ENCODE data around the gene TREML4.
"Not testable (repeated sequence)": the region's sequence is repeated elsewhere in the genome, so short reads cannot be mapped to it uniquely, and the experiment has no call there.

TREML4 gene, protein sequence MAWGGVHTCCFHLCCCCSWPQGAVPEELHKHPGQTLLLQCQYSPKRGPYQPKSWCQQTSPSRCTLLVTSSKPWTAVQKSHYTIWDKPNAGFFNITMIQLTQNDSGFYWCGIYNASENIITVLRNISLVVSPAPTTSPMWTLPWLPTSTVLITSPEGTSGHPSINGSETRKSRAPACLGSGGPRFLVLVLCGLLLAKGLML

DNA sequence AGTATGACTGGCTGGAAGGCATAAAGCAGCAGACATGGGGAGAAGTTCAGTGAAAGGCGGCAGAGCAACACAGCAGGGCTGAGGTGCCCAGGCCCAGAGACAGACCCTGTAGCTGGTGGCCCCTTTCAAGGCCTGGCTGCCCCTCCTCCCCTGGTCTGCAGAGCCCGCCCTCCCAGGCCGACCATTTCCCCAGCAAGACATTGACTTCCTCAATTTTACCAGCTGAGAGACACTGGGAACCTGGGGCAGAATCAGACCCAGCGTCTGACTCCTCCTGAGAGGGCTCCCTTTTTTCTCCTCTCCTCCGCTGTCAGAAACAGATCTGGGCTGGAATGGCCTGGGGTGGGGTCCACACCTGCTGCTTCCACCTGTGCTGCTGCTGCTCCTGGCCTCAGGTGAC lies at the start of gene TREML4:
Gene TREML4 (plus strand): TSS at position 254 of the 400 bp plus-strand sequence. CDS start 79 bp downstream, at position 333.
- DNase-seq (ENCODE audit: low spot score): no peak

GRCh38 chr6:41179163-41179562 lies 49.0 kb upstream of the TREML4 start:
- no peak for DNase-seq (ENCODE audit: low spot score)

DNA sequence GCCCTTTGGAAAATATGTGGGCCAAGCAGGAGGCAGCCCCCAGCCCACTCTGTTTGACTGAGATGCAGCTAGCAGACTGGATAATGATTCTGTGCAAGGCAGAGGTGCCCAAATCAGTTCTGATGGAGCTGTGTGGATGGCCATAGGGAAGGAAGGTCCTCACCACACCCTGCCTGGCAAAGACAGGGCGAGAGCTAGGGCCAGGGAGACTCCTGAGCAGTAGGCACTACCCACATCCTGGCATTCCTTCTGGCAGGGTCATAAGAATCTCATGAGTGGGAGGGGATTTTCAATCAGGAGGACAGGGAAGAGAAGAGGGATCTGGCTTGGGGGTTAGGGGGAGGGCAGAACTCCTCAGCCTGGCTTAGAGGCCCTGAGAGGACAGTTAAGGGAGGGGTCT lies 46.6 kb upstream of the TREML4 start:
- DNase-seq (ENCODE audit: low spot score): no peak

- peak; percentile 61 for DNase-seq (ENCODE audit: low spot score)
Observed at GRCh38 chr6:41182069-41183034, 45.8 kb upstream of the TREML4 start.

- DNase-seq (ENCODE audit: low spot score): no peak
Observed at GRCh38 chr6:41184761-41185160, 43.4 kb upstream of the TREML4 start.

DNA sequence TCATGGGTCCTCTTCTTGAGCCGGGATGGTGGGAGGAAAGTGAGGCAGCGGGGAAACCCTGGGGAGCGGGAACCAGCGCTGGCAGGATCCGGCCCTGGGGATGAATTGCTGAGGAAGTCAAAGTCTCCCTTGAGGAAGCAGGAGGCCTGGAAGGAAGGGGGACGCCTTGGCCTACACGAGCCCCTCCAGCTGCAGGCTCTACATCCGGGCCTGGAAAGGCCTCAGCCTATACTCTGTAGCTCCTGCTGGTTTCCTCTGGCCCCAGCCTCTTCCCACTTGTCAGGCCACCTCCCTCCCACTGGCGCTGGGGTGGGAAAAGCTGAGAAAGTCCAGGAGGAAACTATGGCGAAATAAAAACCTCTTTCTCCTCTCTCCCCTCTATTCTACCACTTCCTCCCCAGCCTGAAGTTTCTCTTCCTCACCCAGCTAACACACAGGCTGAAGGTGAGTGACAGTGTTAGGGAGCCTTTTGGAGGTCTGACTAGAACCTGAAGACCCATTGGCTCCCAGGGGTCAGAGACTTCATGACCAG lies 42.1 kb upstream of the TREML4 start:
- DNase-seq (ENCODE audit: low spot score): no peak

- no peak for DNase-seq (ENCODE audit: low spot score)
Observed at GRCh38 chr6:41187924-41188886, 39.9 kb upstream of the TREML4 start.

GRCh38 chr6:41189046-41189445 lies 39.1 kb upstream of the TREML4 start:
- DNase-seq (ENCODE audit: low spot score): not testable (repeated sequence)

GRCh38 chr6:41189967-41190366 lies 38.2 kb upstream of the TREML4 start:
- no peak for DNase-seq (ENCODE audit: low spot score)

GRCh38 chr6:41190791-41191190 lies 37.4 kb upstream of the TREML4 start:
- no peak for DNase-seq (ENCODE audit: low spot score)

DNA sequence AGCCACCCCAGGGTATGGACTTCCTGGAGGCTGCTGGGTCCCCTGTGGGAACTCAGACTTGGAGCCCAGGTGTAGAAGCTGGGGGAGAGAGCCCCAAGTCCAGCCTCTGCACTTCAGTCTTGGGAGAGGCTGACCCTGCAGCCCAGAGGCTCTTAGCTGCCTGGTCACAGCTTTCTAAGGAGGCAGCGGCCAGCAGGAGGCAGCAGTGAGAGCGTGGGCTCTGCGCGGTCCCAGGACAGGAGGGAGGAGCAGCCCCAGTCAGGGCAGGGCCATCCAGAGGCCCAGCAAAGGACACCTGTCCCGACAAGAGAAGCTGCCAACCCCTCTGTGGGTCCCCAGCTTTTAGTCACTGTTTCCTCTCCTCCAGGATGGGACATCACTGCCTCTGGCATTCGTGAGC lies 36.6 kb upstream of the TREML4 start:
- peak; percentile 21 for DNase-seq (ENCODE audit: low spot score)

- no peak for DNase-seq (ENCODE audit: low spot score)
Observed at GRCh38 chr6:41193171-41193734, 34.9 kb upstream of the TREML4 start.

DNA sequence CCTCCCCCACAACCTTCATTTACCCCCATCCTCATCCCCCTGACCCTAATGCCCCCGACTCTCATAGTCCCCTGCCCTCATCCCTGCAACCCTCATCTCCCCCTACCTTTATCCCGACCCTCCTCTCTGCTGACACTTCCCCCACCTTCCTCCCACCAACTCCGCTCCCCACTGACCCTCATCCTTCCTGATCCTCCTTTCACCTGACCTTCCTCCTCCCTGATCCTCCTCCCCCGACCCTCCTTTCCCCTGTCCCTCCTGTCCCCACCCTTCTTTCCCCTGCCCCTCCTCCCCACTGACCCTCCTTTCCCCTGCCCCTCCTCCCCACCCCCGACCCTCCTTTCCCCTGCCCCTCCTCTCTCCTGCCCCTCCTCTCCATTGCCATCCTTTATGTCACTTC lies 34.3 kb upstream of the TREML4 start:
- no peak for DNase-seq (ENCODE audit: low spot score)

GRCh38 chr6:41194386-41194785 lies 33.8 kb upstream of the TREML4 start:
- no peak for DNase-seq (ENCODE audit: low spot score)

GRCh38 chr6:41197234-41197633 lies 30.9 kb upstream of the TREML4 start:
- no peak for DNase-seq (ENCODE audit: low spot score)

DNA sequence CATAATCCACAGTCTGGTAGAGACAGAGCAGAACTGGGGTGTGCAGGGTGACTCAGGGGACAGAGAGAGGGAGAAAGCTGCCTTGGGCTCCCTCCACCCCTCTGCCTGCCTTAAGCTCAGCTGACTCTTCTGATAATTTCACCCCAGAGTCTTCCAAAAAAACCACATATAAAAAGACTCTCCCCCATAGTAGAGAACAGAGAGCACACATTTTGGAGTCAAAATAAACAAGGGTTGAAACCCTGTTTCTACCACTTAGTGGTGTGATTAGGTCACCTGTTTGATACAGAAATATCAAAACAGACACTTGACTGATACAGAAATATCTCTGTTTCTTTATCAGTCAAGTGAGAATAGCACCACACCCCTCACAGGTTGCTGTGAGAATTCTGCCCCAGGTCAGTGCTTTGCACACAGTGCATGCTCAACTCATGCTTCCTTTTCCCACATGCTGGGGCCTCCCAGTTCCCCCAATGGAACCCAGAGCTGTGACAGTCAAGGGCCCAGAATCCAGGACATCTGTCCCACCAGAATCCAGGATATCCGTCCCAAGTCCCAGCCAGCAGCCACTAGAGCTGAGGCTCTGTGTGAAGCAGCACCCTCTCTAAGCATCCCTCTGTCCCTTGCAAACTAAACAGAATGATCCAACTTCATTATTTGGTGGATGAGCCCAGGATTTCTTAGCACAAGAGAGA lies 28.4 kb upstream of the TREML4 start:
- peak; percentile 69 for DNase-seq (ENCODE audit: low spot score)

DNA sequence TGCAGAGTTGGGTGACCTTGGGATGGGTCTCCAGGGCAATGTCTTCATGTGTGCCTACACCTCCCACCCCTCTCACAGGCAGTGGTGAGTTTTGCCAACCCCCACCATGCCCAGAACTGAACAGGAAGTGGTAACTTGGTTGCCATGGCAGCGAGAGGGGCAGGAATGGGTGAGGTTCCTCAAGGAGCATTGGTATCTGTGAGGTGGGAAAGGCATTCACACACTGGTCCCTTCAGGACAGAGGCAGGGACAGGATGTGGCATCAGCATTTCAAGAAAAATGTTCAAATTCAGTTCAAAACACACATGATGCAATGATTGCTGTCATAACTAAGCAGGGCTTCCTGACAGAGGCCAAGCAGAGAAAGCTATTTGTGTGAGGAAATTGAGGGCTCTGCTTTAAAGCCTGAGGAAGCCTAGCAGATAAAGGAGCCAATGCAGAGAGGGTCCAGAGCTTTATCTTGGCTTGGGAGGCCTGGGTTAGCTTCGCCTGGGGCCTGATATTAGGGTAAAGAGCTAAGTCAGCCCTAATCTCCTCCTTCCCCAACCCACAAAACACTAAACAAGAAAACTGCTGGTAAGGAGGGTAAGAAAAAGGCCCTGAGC lies 27.8 kb upstream of the TREML4 start:
- peak; percentile 73 for DNase-seq (ENCODE audit: low spot score)

DNA sequence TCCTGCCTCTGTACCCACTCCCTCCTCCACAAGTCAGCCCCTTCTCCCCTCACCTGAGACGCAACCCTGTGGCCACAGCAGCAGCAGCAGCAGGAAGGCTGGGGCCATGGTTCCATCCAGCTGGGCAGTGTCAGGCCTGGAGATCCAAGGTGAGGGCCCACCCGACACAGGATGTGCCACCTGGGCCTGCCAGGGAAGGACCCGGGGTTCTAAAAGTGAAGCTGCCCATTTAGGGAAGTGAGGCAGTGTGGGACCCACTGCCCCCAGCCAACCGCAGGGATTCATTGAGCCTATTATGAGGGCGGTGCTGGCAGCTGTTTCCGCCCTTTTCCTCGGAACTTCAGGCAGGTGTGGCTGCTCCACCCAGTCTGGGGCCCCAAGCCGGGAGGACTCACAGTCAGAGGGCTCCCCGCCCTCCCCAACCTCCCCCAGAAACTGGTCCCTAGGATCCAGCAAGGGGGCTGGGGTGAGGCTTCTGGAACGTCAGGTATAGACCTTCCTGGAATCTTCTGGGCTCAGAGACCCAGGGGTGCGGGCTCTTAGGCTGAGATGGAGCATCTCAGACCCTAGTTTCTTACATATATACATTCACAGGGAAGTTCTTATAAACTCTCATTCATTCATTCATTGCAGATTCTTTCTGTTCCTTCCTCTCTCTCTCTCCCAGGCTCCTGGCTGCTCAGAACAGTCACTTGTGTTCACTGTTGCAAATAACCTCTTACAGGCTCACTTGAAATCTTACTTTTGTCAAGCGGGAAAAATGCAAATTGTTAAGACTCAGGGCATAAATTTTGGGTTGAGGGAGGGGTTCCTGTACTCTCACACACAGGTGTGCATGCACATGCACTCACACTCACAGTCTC lies 27.0 kb upstream of the TREML4 start, which contains the start of gene TREML2:
Gene TREML2 (minus strand): TSS at position 249 of the 863 bp plus-strand sequence. CDS start 141 bp downstream, at position 108.
- DNase-seq (ENCODE audit: low spot score): peak; percentile 68

- DNase-seq (ENCODE audit: low spot score): peak; percentile 71
Observed at GRCh38 chr6:41201764-41202173, 26.4 kb upstream of the TREML4 start.

Data from hematopoietic multipotent progenitor cell treated with erythropoietin and hydrocortisone succinate and interleukin-3 and kit ligand, for 15 days (in vitro differentiated cells).